GM12878 (cell line): ENCODE results near the gene CDCA7. TPM values are rescaled to one million over a fixed set of nuclear protein-coding genes. Genes with fewer than 3 reads are reported as not detected.

Experiments
- ATAC-seq: fragments of 200-7000 bp; cut with Tn5 transposase; 3 replicates; pipeline ENCODE4 v1.9.1; 2020; ENCODE audit warnings: mild to moderate bottlenecking, moderate library complexity
- BruUV-seq: library from RNA; stranded (reverse); fragments of 400-500 nt; replicated peaks from 2 replicates; lab custom pipeline; 2021; lab: Mats Ljungman, UMichigan
- CTCF ChIA-PET: fragments of 300-600 bp; sonication (Branson Sonifier 250); formaldehyde crosslinking; extraction: SDS; loops from one replicate; lab custom pipeline; 2021; ENCODE audit warnings: inconsistent platforms; lab: Yijun Ruan, JAX
- POLR2A ChIA-PET: fragments of 350-600 bp; formaldehyde crosslinking; extraction: SDS; loops from one replicate; lab custom pipeline; 2021; ENCODE audit warnings: inconsistent platforms; lab: Charles Lee
- RAD21 ChIA-PET: fragments of 300-600 bp; sonication (Branson Sonifier 250); formaldehyde crosslinking; loops from one replicate; lab custom pipeline; 2023; ENCODE audit warnings: antibody characterized with exemption; ENCODE audit not compliant: unreplicated experiment; lab: Charles Lee
- SMC1A ChIA-PET: fragments of 300-600 bp; sonication (Branson Sonifier 250); formaldehyde crosslinking; loops from one replicate; lab custom pipeline; 2023; ENCODE audit not compliant: unreplicated experiment, uncharacterized antibody; lab: Charles Lee
- DNase-seq: peaks from one replicate; pipeline ENCODE4 v3.0.0-alpha.2; 2011; ENCODE audit warnings: low read depth, low spot score
- FAIRE-seq: peaks from 3 replicates; lab custom pipeline; 2011; peaks lifted over from hg19 to GRCh38; lab: Jason Lieb, UNC
- H2AFZ ChIP-seq: 2 replicates; pipeline ENCODE4 v1.6.0; 2011; ENCODE audit warnings: low read depth, low read length, control low read depth; ENCODE audit not compliant: control insufficient read depth
- H3K27ac ChIP-seq: 2 replicates; pipeline ENCODE4 v1.5.1; 2011; ENCODE audit warnings: control low read depth; ENCODE audit not compliant: control insufficient read depth, insufficient read depth
- H3K27me3 ChIP-seq, 2 experiments: replicated peaks in 1 of 2; 2 replicates each; pipeline versions ENCODE4 v1.6.0 to v1.6.1; 2011; ENCODE audit warnings: low read length in 1 of 2; ENCODE audit not compliant: control insufficient read depth in 2 of 2, insufficient read depth in 2 of 2
- H3K36me3 ChIP-seq, 2 experiments: 2 replicates each; pipeline ENCODE4 v1.5.1; 2011; ENCODE audit warnings: low read length in 1 of 2; ENCODE audit not compliant: control insufficient read depth in 2 of 2, insufficient read depth in 2 of 2
- H3K4me1 ChIP-seq: 2 replicates; pipeline ENCODE4 v1.6.1; 2011; ENCODE audit warnings: mild to moderate bottlenecking, low read length, moderate library complexity, mixed read lengths; ENCODE audit not compliant: control insufficient read depth, insufficient read depth
- H3K4me2 ChIP-seq: 2 replicates; pipeline ENCODE4 v1.6.0; 2011; ENCODE audit warnings: control low read depth; ENCODE audit not compliant: control insufficient read depth, insufficient read depth
- H3K4me3 ChIP-seq: fragments of 200-600 bp; sonication (generic); 2 replicates; pipeline ENCODE4 v1.5.1; 2016
- H3K79me2 ChIP-seq: 2 replicates; pipeline ENCODE4 v1.6.0; 2011; ENCODE audit warnings: low read length; ENCODE audit not compliant: control insufficient read depth, insufficient read depth
- H3K9ac ChIP-seq: 2 replicates; pipeline ENCODE4 v1.8.0; 2011; ENCODE audit warnings: low read length, control low read depth, mixed read lengths; ENCODE audit not compliant: control insufficient read depth, insufficient read depth
- H3K9me3 ChIP-seq: replicated peaks from 3 replicates; pipeline ENCODE4 v1.5.1; 2011; ENCODE audit warnings: mild to moderate bottlenecking, low read length; ENCODE audit not compliant: control insufficient read depth, insufficient read depth
- H4K20me1 ChIP-seq: 2 replicates; pipeline ENCODE4 v1.6.0; 2011; ENCODE audit not compliant: control insufficient read depth, insufficient read depth
- ATF2 ChIP-seq: IDR thresholded peaks from 2 replicates; pipeline ENCODE4 v1.6.1; 2012; ENCODE audit warnings: low read length, inconsistent platforms
- CBX5 ChIP-seq: sonication (generic); IDR thresholded peaks from 2 replicates; pipeline ENCODE4 v1.6.1; 2016; ENCODE audit warnings: low read depth, moderate library complexity, mild to moderate bottlenecking, inconsistent platforms
- ESRRA ChIP-seq: IDR thresholded peaks from 2 replicates; pipeline ENCODE4 v1.6.1; 2012; ENCODE audit warnings: mild to moderate bottlenecking, low read length, improper control_type of control experiment
- MEF2A ChIP-seq: IDR thresholded peaks from 2 replicates; pipeline ENCODE4 v1.6.1; 2011; ENCODE audit warnings: low read depth, mild to moderate bottlenecking, low read length, moderate library complexity; ENCODE audit not compliant: insufficient read depth
- MTA3 ChIP-seq: IDR thresholded peaks from 2 replicates; pipeline ENCODE4 v1.6.1; 2012; ENCODE audit warnings: low read length, inconsistent platforms, borderline replicate concordance
- MXI1 ChIP-seq: fragments of 150-350 bp; IDR thresholded peaks from 2 replicates; pipeline ENCODE4 v1.6.1; 2011; ENCODE audit warnings: low read depth, mild to moderate bottlenecking, inconsistent platforms, low read length, improper control_type of control experiment
- NFXL1 ChIP-seq: fragments of 450-650 bp; IDR thresholded peaks from 2 replicates; pipeline ENCODE4 v1.6.1; 2017; ENCODE audit warnings: antibody characterized with exemption, mild to moderate bottlenecking, borderline replicate concordance
- NR2C2 ChIP-seq: IDR thresholded peaks from 2 replicates; pipeline ENCODE4 v1.6.1; 2011; ENCODE audit warnings: borderline replicate concordance, low read depth; ENCODE audit not compliant: control insufficient read depth, insufficient read length
- NR2F1 ChIP-seq: fragments of 450-650 bp; conservative IDR thresholded peaks from 2 replicates; pipeline ENCODE4 v1.6.1; 2017; ENCODE audit warnings: mild to moderate bottlenecking
- RAD21 ChIP-seq: IDR thresholded peaks from 2 replicates; pipeline ENCODE4 v1.6.1; 2011; ENCODE audit warnings: mild to moderate bottlenecking, low read depth, low read length, moderate library complexity; ENCODE audit not compliant: insufficient read depth
- RBBP5 ChIP-seq: fragments of 200-600 bp; sonication (generic); conservative IDR thresholded peaks from 2 replicates; pipeline ENCODE4 v1.6.1; 2016
- RCOR1 ChIP-seq: conservative IDR thresholded peaks from 2 replicates; pipeline ENCODE4 v1.6.1; 2012; ENCODE audit warnings: low read depth, low read length, improper control_type of control experiment
- RELA ChIP-seq: fragments of 450-650 bp; IDR thresholded peaks from 2 replicates; pipeline ENCODE4 v1.8.0; 2014; ENCODE audit warnings: borderline replicate concordance; ENCODE audit not compliant: partially characterized antibody
- SKIL ChIP-seq: fragments of 450-650 bp; IDR thresholded peaks from 2 replicates; pipeline ENCODE4 v1.6.1; 2017; ENCODE audit warnings: mild to moderate bottlenecking, low read depth, inconsistent platforms; ENCODE audit not compliant: poor library complexity, severe bottlenecking
- SMAD5 ChIP-seq: IDR thresholded peaks from 2 replicates; pipeline ENCODE4 v1.6.1; 2016; ENCODE audit warnings: antibody characterized with exemption, low read depth
- TCF7 ChIP-seq: IDR thresholded peaks from 2 replicates; pipeline ENCODE4 v1.6.1; 2014; ENCODE audit warnings: antibody characterized with exemption, borderline replicate concordance
- ZNF207 ChIP-seq: fragments of 450-650 bp; IDR thresholded peaks from 2 replicates; pipeline ENCODE4 v1.6.1; 2014; ENCODE audit warnings: antibody characterized with exemption, mild to moderate bottlenecking, borderline replicate concordance
- WGBS: methylation state at CpG from one replicate; pipeline ENCODE4 v1.1.6; 2016; ENCODE audit warnings: low lambda C conversion rate; ENCODE audit not compliant: insufficient replicate concordance, insufficient coverage; ENCODE audit errors: missing lambda C conversion rate; 5-methylcytosine and 5-hydroxymethylcytosine counted together
- in situ Hi-C: fragments of 300-500 bp; cut with MboI; formaldehyde crosslinking; loops from 9 replicates; pipeline ENCODE4 v1.14.3; 2018; ENCODE audit warnings: mixed read lengths
- intact Hi-C: fragments of 100-400 bp; cut with micrococcal nuclease; formaldehyde crosslinking; loops from one replicate; pipeline ENCODE4 v1.14.2; 2022; ENCODE audit not compliant: unreplicated experiment
- polyA plus RNA-seq, 11 experiments: library from polyadenylated mRNA; depleted of rRNA in 4 of 11; unstranded in 6 of 11; stranded (reverse) in 5 of 11; fragments of >200 nt; fragmentation: Nextera tagmentation in 4 of 11; fragmentation: Illumina TruSeq in 1 of 11; extraction: Ambion mirVana in 4 of 11; extraction: Trizol in 1 of 11; gene quantifications; 1 replicate in 1 of 11; 2 replicates in 10 of 11; pipeline versions ENCODE4 v1.2.1 to v1.2.3, GENCODE V29; 2011 to 2016; ENCODE audit warnings: inconsistent platforms in 2 of 11, missing spikeins in 2 of 11, low read depth in 1 of 11
- total RNA-seq, 4 experiments: library from RNA; depleted of rRNA in 3 of 4; stranded (reverse); fragments of >200 nt in 3 of 4; fragmentation: Illumina TruSeq in 1 of 4; extraction: Trizol in 1 of 4; gene quantifications; 2 replicates each; pipeline versions ENCODE4 v1.2.1 to v1.2.3, GENCODE V29; 2013 to 2021
- TF ChIP-seq, protein P1 (sequence below): IDR thresholded peaks from 2 replicates; pipeline ENCODE4 v1.6.1; 2011; ENCODE audit warnings: borderline replicate concordance, low read depth, mild to moderate bottlenecking, moderate library complexity, low read length; ENCODE audit not compliant: insufficient read depth, poor library complexity, severe bottlenecking
- TF ChIP-seq, protein P2 (sequence below): fragments of 450-650 bp; IDR thresholded peaks from 2 replicates; pipeline ENCODE4 v1.6.1; 2016; ENCODE audit warnings: mild to moderate bottlenecking

The CDCA7 gene
- total and polyA plus RNA-seq, 10 of the 15 experiments (the other 5 are each of a cell fraction or from before 2014, with no cell fraction given) = 23.5 to 71.3 (median 40.8) TPM

GRCh38 chr2:173386021-173386737, 31.5 kb downstream of the CDCA7 start:
- no peak overlapping the region for H3K4me3 ChIP-seq
- DNase-seq (no peak), FAIRE-seq (no peak), ATAC-seq (no peak)
- no peak overlapping the region for H2AFZ ChIP-seq
- H3K36me3 ChIP-seq = no peaks in the 10 kb centered on the region
- POLR2A ChIA-PET = interaction anchor here (0.7 kb wide), 1 partner anchor 1766 kb away, joined by 5 read pairs; no protein-coding TSS in a partner anchor
- H3K27ac ChIP-seq = no peak overlapping the region
- no peaks in the 10 kb centered on the region for H3K4me1 ChIP-seq
- 94% methylated on average over 18 of the region's 18 CpGs for WGBS
- intact Hi-C loops = no loop called here
- H4K20me1 ChIP-seq = no peaks in the 10 kb centered on the region
- H3K9ac ChIP-seq = no peak overlapping the region
- in situ Hi-C loops = no loop called here
- H3K79me2 ChIP-seq = no peaks in the 10 kb centered on the region
- H3K4me2 ChIP-seq = no peak overlapping the region
- BruUV-seq = no TSS peak
- H3K9me3 ChIP-seq = no peaks in the 10 kb centered on the region
- TF ChIP-seq MXI1 = no peak
- TF ChIP-seq TCF7 = no peak
- TF ChIP-seq MEF2A = no peak
- TF ChIP-seq NR2F1 = no peak
- TF ChIP-seq NR2C2 = no peak
- no peak for TF ChIP-seq ZNF207
- TF ChIP-seq, protein P1, sequence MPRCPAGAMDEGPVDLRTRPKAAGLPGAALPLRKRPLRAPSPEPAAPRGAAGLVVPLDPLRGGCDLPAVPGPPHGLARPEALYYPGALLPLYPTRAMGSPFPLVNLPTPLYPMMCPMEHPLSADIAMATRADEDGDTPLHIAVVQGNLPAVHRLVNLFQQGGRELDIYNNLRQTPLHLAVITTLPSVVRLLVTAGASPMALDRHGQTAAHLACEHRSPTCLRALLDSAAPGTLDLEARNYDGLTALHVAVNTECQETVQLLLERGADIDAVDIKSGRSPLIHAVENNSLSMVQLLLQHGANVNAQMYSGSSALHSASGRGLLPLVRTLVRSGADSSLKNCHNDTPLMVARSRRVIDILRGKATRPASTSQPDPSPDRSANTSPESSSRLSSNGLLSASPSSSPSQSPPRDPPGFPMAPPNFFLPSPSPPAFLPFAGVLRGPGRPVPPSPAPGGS = no peak
- no peak for TF ChIP-seq ATF2
- TF ChIP-seq SKIL = no peak
- no peak for TF ChIP-seq RELA
- TF ChIP-seq RAD21 = no peak
- TF ChIP-seq ESRRA = no peak
- no peak for TF ChIP-seq SMAD5
- TF ChIP-seq RCOR1 = no peak
- TF ChIP-seq MTA3 = no peak
- TF ChIP-seq RBBP5 = no peak
- TF ChIP-seq, protein P2, sequence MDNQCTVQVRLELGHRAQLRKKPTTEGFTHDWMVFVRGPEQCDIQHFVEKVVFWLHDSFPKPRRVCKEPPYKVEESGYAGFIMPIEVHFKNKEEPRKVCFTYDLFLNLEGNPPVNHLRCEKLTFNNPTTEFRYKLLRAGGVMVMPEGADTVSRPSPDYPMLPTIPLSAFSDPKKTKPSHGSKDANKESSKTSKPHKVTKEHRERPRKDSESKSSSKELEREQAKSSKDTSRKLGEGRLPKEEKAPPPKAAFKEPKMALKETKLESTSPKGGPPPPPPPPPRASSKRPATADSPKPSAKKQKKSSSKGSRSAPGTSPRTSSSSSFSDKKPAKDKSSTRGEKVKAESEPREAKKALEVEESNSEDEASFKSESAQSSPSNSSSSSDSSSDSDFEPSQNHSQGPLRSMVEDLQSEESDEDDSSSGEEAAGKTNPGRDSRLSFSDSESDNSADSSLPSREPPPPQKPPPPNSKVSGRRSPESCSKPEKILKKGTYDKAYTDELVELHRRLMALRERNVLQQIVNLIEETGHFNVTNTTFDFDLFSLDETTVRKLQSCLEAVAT = no peak
- TF ChIP-seq NFXL1 = no peak
- no peak for TF ChIP-seq CBX5
- RAD21 ChIA-PET = no interaction called here
- CTCF ChIA-PET = no interaction called here
- H3K27me3 ChIP-seq = no peaks in the 10 kb centered on the region
- SMC1A ChIA-PET = no interaction called here
